Posterior vena cava (tissue), 2 donors: ENCODE results near the gene CES4A. TPM values are rescaled to one million over a fixed set of nuclear protein-coding genes. Genes with fewer than 3 reads are reported as not detected.

Experiments used
- DNase-seq: peaks from one replicate; pipeline ENCODE4 v3.0.0-alpha.2; 2020; ENCODE audit warnings: low spot score
- intact Hi-C, 2 donors: fragments of 100-400 bp; cut with DNase I; formaldehyde crosslinking; loops; one replicate each; pipeline versions ENCODE4 v1.14.1 to v1.14.2; 2022 to 2023
- total RNA-seq, 2 donors: library from RNA; stranded (reverse); fragmentation: NEBNext Ultra II Directional; extraction: Animal tissue kit (Norgen Biotek cat#: 25700); gene quantifications; one replicate each; pipeline ENCODE4 v1.2.1, GENCODE V29; 2021
- donor health status: DM: yes; HTN: yes; CAD: no.
- donor health status: DM: yes; HTN: yes; CAD: no.

Gene CES4A
- total RNA-seq, 2 donors from 2014 or later = 2.8 to 7.4 TPM

- peak; percentile 17 for DNase-seq
- intact Hi-C loops = no loop called here
Observed at GRCh38 chr16:67014634-67015312, 26.4 kb downstream of the CES4A start.

GRCh38 chr16:67015313-67015731 is 26.9 kb downstream of the CES4A start:
- DNase-seq = peak; percentile 69
- intact Hi-C loops = no loop called here

GRCh38 chr16:67016143-67016542 is 27.8 kb downstream of the CES4A start:
- DNase-seq = peak; percentile 34
- intact Hi-C loops = no loop called here

GRCh38 chr16:67016681-67017420 is 28.5 kb downstream of the CES4A start:
- peak; percentile 38 for DNase-seq
- intact Hi-C loops = loop anchor here in 1 of 2 donors (1.0 kb wide), 1 partner anchor 138 kb away; no protein-coding TSS in a partner anchor

GRCh38 chr16:67017421-67017750 is 29.0 kb downstream of the CES4A start:
- peak; percentile 58 for DNase-seq
- intact Hi-C loops = loop anchor here in 1 of 2 donors (1.0 kb wide), 1 partner anchor 138 kb away; no protein-coding TSS in a partner anchor

- DNase-seq = peak; percentile 87
- intact Hi-C loops = loop anchor here in 1 of 2 donors (1.0 kb wide), 1 partner anchor 137 kb away; no protein-coding TSS in a partner anchor
Observed at GRCh38 chr16:67017810-67018488, 29.6 kb downstream of the CES4A start.

- intact Hi-C loops = no loop called here
- peak; percentile 45 for DNase-seq
Observed at GRCh38 chr16:67019171-67019570, 30.8 kb downstream of the CES4A start.

GRCh38 chr16:67021321-67021720 is 32.9 kb downstream of the CES4A start:
- DNase-seq = no peak
- intact Hi-C loops = no loop called here

- DNase-seq = peak; percentile 45
- intact Hi-C loops = no loop called here
Observed at GRCh38 chr16:67022531-67023214, 34.3 kb downstream of the CES4A start.

- intact Hi-C loops = no loop called here
- DNase-seq = no peak
Observed at GRCh38 chr16:67023689-67024088, 35.3 kb downstream of the CES4A start.

GRCh38 chr16:67024384-67025209 is 36.2 kb downstream of the CES4A start:
- intact Hi-C loops = no loop called here
- peak; percentile 15 for DNase-seq

GRCh38 chr16:67025210-67025550 is 36.8 kb downstream of the CES4A start:
- intact Hi-C loops = no loop called here
- no peak for DNase-seq

- no peak for DNase-seq
- intact Hi-C loops = no loop called here
Observed at GRCh38 chr16:67026570-67026969, 38.2 kb downstream of the CES4A start.

GRCh38 chr16:67027046-67027445 is 38.7 kb downstream of the CES4A start:
- DNase-seq = peak; percentile 53
- intact Hi-C loops = no loop called here

GRCh38 chr16:67028167-67028695 is 39.8 kb downstream of the CES4A start:
- intact Hi-C loops = no loop called here
- DNase-seq = no peak

GRCh38 chr16:67028696-67029253 is 40.4 kb downstream of the CES4A start, which contains the start of gene CBFB:
Gene CBFB, plus strand, starts transcription at chr16:67029149. Its CDS starts 259 bp downstream, at chr16:67029408.
- intact Hi-C loops = loop anchor here in 1 of 2 donors (1.0 kb wide), 1 partner anchor 41 kb away; no protein-coding TSS in a partner anchor
- DNase-seq = peak; percentile 97

- DNase-seq = peak; percentile 93
- intact Hi-C loops = loop anchor here in 1 of 2 donors (1.0 kb wide), 1 partner anchor 42 kb away; no protein-coding TSS in a partner anchor
Observed at GRCh38 chr16:67029254-67030096, 41.1 kb downstream of the CES4A start.
